ENCODE results near the gene EMILIN1. TPM values are rescaled to one million over a fixed set of nuclear protein-coding genes. Genes with fewer than 3 reads are reported as not detected.

The EMILIN1 gene
- total RNA-seq, 2 donors from 2014 or later: 231 to 309 TPM

- no peak overlapping the region for H3K27ac ChIP-seq
- no peaks in the 10 kb centered on the region for H3K36me3 ChIP-seq
- no peak for TF ChIP-seq CTCF (IDR thresholded peaks at IDR 0.05)
- DNase-seq (ENCODE audit: low spot score): no peak
- H3K4me1 ChIP-seq (ENCODE audit: control insufficient read depth in 1 of 2, low read depth in 2 of 2): peaks cover 5 to 11% of the 10 kb centered on the region in 2 donors
- no peak for ATAC-seq (ENCODE audit: insufficient number of reproducible peaks, low FRiP score, low read depth)
- no peaks in the 10 kb centered on the region for H3K9me3 ChIP-seq
- no peak overlapping the region for H3K4me3 ChIP-seq
- no peaks in the 10 kb centered on the region for H3K27me3 ChIP-seq (replicated peaks; ENCODE audit: insufficient read depth)
Measured at GRCh38 chr2:27091746-27092695, 13.6 kb downstream of the EMILIN1 start.

GRCh38 chr2:27092696-27093429, 14.4 kb downstream of the EMILIN1 start:
- ATAC-seq (ENCODE audit: insufficient number of reproducible peaks, low FRiP score, low read depth): no peak
- no peak overlapping the region for H3K27ac ChIP-seq
- H3K27me3 ChIP-seq (replicated peaks; ENCODE audit: insufficient read depth): no peaks in the 10 kb centered on the region
- DNase-seq (ENCODE audit: low spot score): no peak
- peaks cover 0 to 2% of the 10 kb centered on the region in 2 donors for H3K4me1 ChIP-seq (ENCODE audit: control insufficient read depth in 1 of 2, low read depth in 2 of 2)
- no peaks in the 10 kb centered on the region for H3K9me3 ChIP-seq
- no peak overlapping the region for H3K4me3 ChIP-seq
- no peaks in the 10 kb centered on the region for H3K36me3 ChIP-seq
- TF ChIP-seq CTCF (IDR thresholded peaks at IDR 0.05): no peak

- no peak overlapping the region for H3K27ac ChIP-seq
- no peaks in the 10 kb centered on the region for H3K9me3 ChIP-seq
- DNase-seq (ENCODE audit: low spot score) (no peak), ATAC-seq (ENCODE audit: insufficient number of reproducible peaks, low FRiP score, low read depth) (no peak)
- no peaks in the 10 kb centered on the region for H3K4me1 ChIP-seq (ENCODE audit: control insufficient read depth in 1 of 2, low read depth in 2 of 2)
- no peak for TF ChIP-seq CTCF (IDR thresholded peaks at IDR 0.05)
- H3K36me3 ChIP-seq: no peaks in the 10 kb centered on the region
- H3K27me3 ChIP-seq (replicated peaks; ENCODE audit: insufficient read depth): no peaks in the 10 kb centered on the region
- no peak overlapping the region for H3K4me3 ChIP-seq
Measured at GRCh38 chr2:27093430-27094352, 15.3 kb downstream of the EMILIN1 start.

GRCh38 chr2:27094353-27094984, 16.1 kb downstream of the EMILIN1 start:
- Histone ChIP-seq H3K4me1 (ENCODE audit: control insufficient read depth in 1 of 2, low read depth in 2 of 2) (no peaks in the 10 kb centered on the region), H3K4me3 (no peak overlapping the region), H3K27ac (no peak overlapping the region), H3K9me3 (no peaks in the 10 kb centered on the region), H3K36me3 (no peaks in the 10 kb centered on the region), H3K27me3 (replicated peaks; ENCODE audit: insufficient read depth) (no peaks in the 10 kb centered on the region)
- TF ChIP-seq CTCF (IDR thresholded peaks at IDR 0.05): no peak
- no peak for DNase-seq (ENCODE audit: low spot score)
- ATAC-seq (ENCODE audit: insufficient number of reproducible peaks, low FRiP score, low read depth): no peak
